HS-5 (cell line): ENCODE data around the gene F12.
"Not testable (repeated sequence)": the region's sequence is repeated elsewhere in the genome, so short reads cannot be mapped to it uniquely, and the experiment has no call there.

Experiments used
- DNase-seq: peaks from one replicate; pipeline ENCODE4 v3.0.0-alpha.2; 2012; ENCODE audit warnings: low read depth

Gene F12

DNA sequence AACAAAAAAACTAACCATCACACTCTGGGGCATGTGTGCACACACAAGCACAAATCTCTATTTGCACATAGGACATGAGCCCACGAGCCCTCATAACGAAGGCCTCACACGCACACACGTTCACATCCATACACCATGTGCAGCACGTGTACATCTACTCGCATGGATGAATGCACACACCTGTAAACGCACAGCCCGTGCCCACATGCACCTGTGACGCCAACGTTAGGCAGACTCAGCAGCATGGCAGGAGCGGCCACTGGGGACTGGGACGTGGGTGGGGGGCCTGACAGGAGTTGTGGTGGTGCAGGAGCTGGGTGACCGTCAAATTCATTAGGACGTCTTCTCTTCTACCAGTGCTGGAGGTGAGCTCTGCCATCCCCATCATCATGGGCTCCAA lies 22.0 kb downstream of the F12 start:
- no peak for DNase-seq

DNA sequence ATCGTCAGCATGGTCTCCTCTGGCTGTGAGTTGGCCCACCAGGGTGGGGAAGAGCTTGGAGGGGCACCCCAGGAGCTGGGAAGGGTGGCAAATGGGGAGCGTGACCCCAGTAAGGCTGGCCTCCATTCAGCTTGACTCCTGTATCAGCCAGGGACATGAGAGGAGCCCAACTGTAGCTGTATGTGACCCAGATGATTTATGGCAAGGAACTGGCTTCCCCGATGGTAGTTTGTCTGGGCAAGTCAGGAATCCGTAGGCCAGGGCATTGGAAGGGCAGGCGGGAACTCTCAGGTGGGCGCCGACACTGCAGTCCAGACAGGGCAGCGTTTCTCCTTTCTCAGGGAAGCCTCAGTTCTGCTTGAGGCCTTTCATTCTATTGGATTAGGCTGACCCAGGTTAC lies 22.8 kb downstream of the F12 start:
- no peak for DNase-seq

DNA sequence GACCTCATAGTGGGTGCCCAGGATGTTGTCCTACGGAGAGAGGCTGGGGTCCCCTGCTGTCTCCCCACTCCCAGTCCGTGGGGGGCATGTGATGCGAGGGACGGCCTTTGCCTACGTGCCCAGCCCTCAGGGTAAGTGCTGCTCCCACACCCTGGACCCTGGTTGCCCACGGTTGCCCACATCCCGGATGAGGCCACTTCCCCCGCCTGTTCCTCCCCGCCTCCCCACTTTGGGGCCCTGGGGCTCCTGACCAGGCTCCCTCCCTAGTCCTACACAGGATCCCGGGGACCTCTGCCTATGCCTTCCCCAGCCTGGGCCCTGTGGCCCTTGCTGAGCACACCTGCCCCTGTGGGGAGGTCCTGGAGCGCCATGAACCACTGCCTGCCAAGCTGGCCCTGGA lies 23.6 kb downstream of the F12 start:
- no peak for DNase-seq

DNA sequence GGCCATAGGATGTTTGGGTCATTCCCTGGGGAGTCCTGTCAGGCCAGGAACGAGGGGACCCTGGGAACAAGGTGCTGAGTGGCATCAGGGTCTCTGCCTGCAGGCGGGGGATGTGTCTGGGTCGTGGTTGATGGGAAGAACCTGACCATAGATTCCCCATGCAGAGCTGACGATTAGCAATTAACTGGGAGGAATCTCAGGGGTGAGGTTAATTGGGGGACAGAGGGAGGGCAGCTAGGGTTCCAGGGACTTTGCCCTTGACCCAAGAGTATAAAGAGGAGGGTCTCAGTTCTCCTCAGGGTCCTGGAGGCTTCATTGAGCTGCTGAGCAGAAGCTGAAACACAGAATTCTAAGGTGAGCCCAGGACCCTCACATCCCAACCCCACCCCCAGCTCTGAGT lies 25.2 kb downstream of the F12 start, which contains the start of gene SLC34A1:
SLC34A1 (plus strand) TSS at position 301 of the 400 bp plus-strand sequence. CDS start 1,308 bp downstream, outside the sequence.
- DNase-seq: no peak

- no peak for DNase-seq
Measured at GRCh38 chr5:177383181-177383580, 26.2 kb downstream of the F12 start.

DNA sequence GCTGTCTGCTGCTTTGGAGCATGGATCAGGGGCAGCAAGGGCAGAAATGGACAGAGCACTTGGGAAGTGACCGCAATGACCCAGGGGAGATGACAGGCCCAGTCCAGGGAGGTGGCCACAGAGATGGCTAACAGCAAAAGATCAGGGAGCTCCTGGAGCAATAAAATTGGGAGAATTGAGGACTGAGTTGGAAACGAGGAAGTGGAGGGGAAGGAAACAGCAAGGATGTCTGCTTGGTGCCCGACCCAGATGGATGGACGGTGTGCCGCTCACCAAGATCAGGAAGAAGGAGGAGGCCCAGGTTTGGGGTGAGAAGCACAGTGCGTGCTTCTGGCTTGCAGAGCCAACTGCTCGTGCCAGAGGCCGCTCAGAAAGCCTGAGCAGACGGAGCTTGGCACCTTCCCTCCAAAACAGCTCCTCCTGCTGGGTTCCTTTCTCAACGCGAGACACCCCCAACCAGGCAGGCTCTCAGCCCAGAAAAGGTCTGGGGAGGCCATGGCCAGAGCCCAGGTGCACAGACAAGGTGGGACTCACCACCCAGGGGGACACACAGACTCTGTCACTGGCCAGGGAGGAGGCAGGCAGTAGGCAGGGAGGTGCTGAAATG lies 26.8 kb downstream of the F12 start:
- no peak for DNase-seq

- DNase-seq: no peak
Measured at GRCh38 chr5:177380805-177381126, 28.6 kb downstream of the F12 start.

GRCh38 chr5:177378884-177379883 lies 30.2 kb downstream of the F12 start:
- DNase-seq: peak; percentile 18

GRCh38 chr5:177377851-177378776 lies 31.2 kb downstream of the F12 start:
- DNase-seq: no peak

DNA sequence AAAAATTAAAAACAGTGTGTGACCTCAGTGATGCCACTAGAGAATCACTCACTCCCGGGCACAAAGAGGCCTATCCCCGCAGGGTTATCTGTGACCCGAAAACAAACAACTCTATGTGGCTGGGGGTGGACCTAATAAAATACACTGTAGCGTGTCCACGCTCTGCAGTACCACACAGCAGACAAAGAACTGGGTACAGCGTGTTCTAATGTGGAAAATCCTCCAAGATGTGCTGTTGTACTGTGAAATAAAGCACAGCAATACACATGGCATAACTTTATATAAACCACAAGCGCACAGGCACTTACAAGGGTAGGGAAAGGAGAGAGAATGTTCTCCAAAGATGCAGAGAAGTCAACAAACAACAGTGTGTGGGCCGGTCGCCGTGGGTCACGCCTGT lies 33.3 kb downstream of the F12 start:
- no peak for DNase-seq

GRCh38 chr5:177375516-177375915 lies 33.8 kb downstream of the F12 start:
- DNase-seq: not testable (repeated sequence)

- no peak for DNase-seq
Measured at GRCh38 chr5:177374211-177374610, 35.2 kb downstream of the F12 start.

DNA sequence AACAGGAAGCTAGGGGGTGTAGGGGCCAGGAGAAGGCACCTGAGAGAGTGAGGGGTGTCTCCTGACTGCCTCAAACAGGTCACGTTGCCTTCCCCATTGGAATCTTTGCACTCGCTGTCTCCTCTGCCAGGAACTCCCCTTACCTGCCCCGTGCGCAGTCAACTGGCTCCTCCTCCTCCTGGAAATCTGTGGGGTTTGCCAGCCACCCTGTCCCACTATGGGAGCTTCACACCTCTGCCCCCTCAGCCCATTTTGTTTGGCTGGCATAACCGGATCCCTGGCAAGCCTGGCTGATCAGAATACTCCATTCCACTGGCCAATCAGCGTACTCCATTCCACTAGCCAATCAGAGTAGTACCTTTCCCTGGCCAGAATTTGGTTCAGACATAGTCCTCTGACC lies 35.6 kb downstream of the F12 start:
- no peak for DNase-seq

DNA sequence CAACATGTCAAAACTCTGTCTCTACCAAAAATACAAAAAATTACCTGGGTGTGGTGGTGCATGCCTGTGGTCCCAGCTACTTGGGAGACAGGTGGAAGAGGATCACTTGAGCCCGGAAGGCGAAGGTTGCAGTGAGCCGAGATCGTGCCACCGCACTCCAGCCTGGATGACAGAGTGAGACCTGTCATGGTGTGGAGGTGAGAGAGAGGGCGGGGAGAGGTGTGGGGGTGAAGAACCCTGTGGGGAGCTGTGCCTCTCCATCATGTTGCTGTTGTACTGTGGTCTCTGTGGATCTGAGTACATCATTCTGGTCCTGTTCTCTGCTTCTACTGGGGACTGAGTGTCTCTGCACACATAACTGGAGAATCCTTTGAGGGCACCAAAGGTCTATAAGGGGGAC lies 36.5 kb downstream of the F12 start:
- DNase-seq: no peak

GRCh38 chr5:177372034-177372896 lies 37.1 kb downstream of the F12 start:
- DNase-seq: no peak

GRCh38 chr5:177371120-177372033 lies 38.0 kb downstream of the F12 start:
- DNase-seq: no peak

- no peak for DNase-seq
Measured at GRCh38 chr5:177370488-177371119, 38.8 kb downstream of the F12 start.

DNA sequence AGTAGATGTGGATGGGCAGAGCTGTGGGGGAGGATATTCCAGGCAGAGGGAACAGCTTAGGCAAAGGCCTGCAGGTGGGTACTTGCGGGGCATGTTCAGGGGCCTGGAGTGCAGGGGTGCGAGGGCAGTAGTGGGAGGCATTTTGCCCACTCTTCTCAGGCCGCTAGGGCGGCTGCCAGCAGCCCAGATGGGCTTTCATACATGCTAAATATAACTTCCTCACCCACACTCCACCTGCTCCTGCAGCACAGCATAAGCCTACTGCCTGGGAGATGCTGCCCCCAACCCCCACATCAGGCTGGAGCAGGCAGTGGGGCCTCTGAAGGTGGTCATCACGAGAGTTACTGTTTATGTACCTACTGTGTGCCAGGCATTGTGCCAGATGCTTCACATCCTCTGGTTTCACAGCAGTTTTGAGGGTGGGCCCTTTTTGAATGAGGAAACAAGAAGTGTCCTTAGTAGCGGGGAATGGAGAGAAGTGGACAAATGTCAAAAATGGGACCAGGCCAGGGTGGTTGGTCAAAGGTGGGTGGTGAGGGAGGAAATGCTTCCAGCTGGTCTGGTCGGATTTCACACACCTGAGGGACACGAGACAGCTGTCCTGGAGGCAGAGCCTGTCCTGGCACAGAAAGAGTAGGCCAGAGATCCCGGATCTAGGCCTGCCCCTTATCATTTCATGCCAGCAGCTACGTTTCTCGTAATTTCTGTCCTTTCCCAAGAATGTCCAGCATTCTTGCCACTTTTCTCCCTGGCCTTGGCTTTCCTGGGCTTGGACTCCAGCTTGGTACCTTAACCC lies 39.5 kb downstream of the F12 start:
- DNase-seq: no peak
